SJSA1 (cell line): ENCODE results near the gene KRTAP12-4. TPM values are rescaled to one million over a fixed set of nuclear protein-coding genes. Genes with fewer than 3 reads are reported as not detected.
"Not testable (repeated sequence)": the region's sequence is repeated elsewhere in the genome, so short reads cannot be mapped to it uniquely, and the experiment has no call there.

Experiments used
- DNase-seq, 2 experiments: peaks; one replicate each; pipeline ENCODE4 v3.0.0-alpha.2; 2015 to 2020; ENCODE audit warnings: low spot score in 2 of 2, low read depth in 1 of 2
- H3K27ac ChIP-seq: fragments of 250-450 bp; sonication (Bioruptor Pico); 2 replicates; pipeline ENCODE4 v1.5.1; 2020; ENCODE audit warnings: mild to moderate bottlenecking, moderate library complexity
- H3K27me3 ChIP-seq: fragments of 250-450 bp; sonication (Bioruptor Pico); replicated peaks from 2 replicates; pipeline ENCODE4 v1.5.1; 2020; ENCODE audit warnings: mild to moderate bottlenecking, moderate library complexity
- H3K36me3 ChIP-seq: fragments of 250-450 bp; sonication (Bioruptor Pico); 2 replicates; pipeline ENCODE4 v1.5.1; 2020; ENCODE audit warnings: mild to moderate bottlenecking
- H3K4me1 ChIP-seq: fragments of 250-450 bp; sonication (Bioruptor Pico); replicated peaks from 2 replicates; pipeline ENCODE4 v1.6.1; 2021; ENCODE audit warnings: mild to moderate bottlenecking
- H3K4me3 ChIP-seq: fragments of 250-450 bp; sonication (Bioruptor Pico); 2 replicates; pipeline ENCODE4 v1.5.1; 2020; ENCODE audit warnings: mild to moderate bottlenecking
- H3K9me3 ChIP-seq: fragments of 250-450 bp; sonication (Bioruptor Pico); replicated peaks from 2 replicates; pipeline ENCODE4 v1.5.1; 2020; ENCODE audit warnings: mild to moderate bottlenecking
- total RNA-seq: library from RNA; depleted of rRNA; stranded (reverse); fragments of >200 nt; shearing (Covaris generic); gene quantifications from 2 replicates; pipeline ENCODE4 v1.2.3, GENCODE V29; 2014

KRTAP12-4 gene
- total RNA-seq, 1 experiment from 2014 or later, result not detected

GRCh38 chr21:44656868-44657267 is 2.4 kb upstream of the KRTAP12-4 start:
- no peak overlapping the region for H3K27ac ChIP-seq
- DNase-seq, result no peak
- H3K36me3 ChIP-seq, result no peaks in the 10 kb centered on the region
- H3K9me3 ChIP-seq, result 0 out of 2 replicates have a peak, but pooled peaks cover 4% of the 10 kb centered on the region
- H3K27me3 ChIP-seq, result no peaks in the 10 kb centered on the region; the same call in none of the 2 replicates
- H3K4me3 ChIP-seq, result no peak overlapping the region
- no peaks in the 10 kb centered on the region; the same call in 1 of the 2 replicates for H3K4me1 ChIP-seq

DNA sequence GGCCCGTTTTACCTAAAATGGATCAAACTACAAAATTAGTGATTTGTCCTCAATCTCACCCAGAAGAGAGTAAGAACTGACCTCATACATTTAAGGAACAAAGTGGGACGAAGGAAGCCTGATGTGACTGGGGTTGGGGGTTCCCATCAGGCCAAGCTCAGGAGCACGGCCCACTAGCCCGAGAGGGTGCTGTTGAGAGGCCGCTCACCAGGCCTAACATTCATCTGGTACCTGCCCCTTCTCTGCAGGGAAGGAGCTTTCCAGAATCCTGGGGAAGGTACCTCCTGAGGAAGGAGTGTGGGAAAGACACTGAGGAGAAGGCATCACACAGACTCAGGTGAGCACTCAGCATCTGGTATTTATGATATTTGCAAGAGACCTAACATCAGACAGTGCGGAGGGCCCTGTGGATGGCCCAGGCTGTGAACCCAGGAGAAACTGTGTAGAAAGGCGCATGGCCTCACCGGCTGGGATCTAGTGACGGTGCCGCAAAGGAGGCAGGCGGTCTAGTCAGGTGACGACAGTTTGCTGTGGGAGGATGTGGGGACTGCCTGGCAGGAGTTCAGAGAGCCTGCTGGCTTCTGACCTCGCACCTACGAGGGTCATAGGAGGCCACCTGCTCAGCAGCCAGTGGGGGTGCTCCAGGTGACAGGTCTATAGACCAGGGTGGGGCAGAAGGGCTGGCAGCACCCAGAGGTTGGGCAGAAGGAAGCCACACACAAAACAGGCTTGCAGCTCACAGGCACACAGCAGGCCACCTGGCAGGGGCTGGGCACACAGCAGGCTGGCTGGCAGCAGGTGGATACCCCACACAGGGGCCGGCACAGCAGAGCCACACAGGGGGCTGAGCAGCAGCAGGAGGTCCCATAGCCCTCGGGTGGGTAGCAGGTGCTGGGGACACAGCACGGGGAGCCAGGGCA is 543 bp downstream of the KRTAP12-4 start:
- no peaks in the 10 kb centered on the region for H3K36me3 ChIP-seq
- peaks cover 2% of the 10 kb centered on the region for H3K27me3 ChIP-seq
- no peak overlapping the region for H3K27ac ChIP-seq
- no peak overlapping the region for H3K4me3 ChIP-seq
- no peak for DNase-seq
- H3K4me1 ChIP-seq, result no peaks in the 10 kb centered on the region; the same call in 1 of the 2 replicates
- peaks cover 4% of the 10 kb centered on the region; the same call in 1 of the 2 replicates for H3K9me3 ChIP-seq

DNA sequence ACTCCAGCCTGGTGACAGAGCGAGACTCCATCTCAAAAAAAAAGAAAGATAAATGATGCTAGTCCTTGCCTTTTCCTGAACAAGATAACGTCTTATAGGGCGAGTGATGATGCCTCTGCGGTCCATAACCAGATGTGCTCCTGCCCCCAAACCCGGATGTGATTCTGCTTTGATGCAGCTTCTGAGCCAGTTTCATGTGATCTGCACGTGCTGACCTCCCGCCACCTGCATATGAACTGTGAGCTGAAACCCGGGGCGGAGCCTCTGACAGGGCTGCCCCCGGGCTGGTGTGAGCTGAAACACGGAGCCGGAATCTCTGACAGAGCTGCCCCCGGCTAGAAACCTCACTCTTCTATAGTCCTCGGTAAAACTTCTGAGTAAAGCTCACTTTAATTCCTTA is 1.3 kb downstream of the KRTAP12-4 start:
- Histone ChIP-seq H3K36me3 (no peaks in the 10 kb centered on the region), H3K27ac (no peak overlapping the region), H3K9me3 (peaks cover 4% of the 10 kb centered on the region; the same call in 1 of the 2 replicates), H3K4me3 (no peak overlapping the region), H3K27me3 (peaks cover 6% of the 10 kb centered on the region), H3K4me1 (no peaks in the 10 kb centered on the region; the same call in 1 of the 2 replicates)
- DNase-seq, result no peak

- no peaks in the 10 kb centered on the region for H3K4me1 ChIP-seq
- no peaks in the 10 kb centered on the region; the same call in 1 of the 2 replicates for H3K9me3 ChIP-seq
- no peak overlapping the region for H3K4me3 ChIP-seq
- H3K36me3 ChIP-seq, result no peaks in the 10 kb centered on the region
- no peak for DNase-seq
- H3K27me3 ChIP-seq, result peaks cover 8% of the 10 kb centered on the region; the same call in 1 of the 2 replicates
- H3K27ac ChIP-seq, result no peak overlapping the region
Observed at GRCh38 chr21:44650973-44651675, 3.3 kb downstream of the KRTAP12-4 start.

DNA sequence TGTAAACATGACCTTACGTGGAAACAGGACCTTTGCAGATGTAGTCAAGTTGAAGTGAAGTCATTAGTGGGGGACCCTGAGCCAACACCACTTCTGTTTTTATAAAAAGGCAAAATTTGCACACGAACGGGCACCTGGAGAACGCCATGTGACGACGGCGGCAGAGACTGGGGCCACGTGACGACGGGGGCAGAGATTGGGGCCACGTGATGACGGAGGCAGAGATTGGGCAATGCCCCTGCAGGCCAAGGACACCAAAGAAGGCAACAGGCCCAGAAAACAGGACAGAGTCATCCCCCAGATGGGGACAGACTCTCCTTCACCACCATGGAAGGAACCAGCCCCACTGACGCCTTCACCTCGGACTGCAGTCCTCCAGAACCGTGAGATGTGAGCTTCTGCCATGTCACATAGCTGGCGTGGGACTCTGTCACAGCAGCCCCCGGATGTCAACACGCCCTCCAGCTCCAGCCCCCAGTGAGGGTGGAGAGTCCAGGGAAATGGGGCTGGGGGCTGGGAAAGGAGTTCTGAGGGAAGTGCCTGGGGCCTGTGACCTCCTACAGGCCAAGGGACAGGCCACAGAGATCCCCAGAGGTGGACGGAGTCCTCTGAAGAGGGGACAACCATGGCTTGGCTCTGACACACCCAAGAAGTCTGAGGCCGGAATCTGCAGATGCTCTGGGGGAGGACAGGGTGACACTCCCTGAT is 4.0 kb downstream of the KRTAP12-4 start:
- Histone ChIP-seq H3K9me3 (no peaks in the 10 kb centered on the region; the same call in 1 of the 2 replicates), H3K27me3 (peaks cover 8% of the 10 kb centered on the region; the same call in 1 of the 2 replicates), H3K36me3 (no peaks in the 10 kb centered on the region), H3K4me1 (no peaks in the 10 kb centered on the region), H3K27ac (no peak overlapping the region), H3K4me3 (no peak overlapping the region)
- DNase-seq, result no peak

DNA sequence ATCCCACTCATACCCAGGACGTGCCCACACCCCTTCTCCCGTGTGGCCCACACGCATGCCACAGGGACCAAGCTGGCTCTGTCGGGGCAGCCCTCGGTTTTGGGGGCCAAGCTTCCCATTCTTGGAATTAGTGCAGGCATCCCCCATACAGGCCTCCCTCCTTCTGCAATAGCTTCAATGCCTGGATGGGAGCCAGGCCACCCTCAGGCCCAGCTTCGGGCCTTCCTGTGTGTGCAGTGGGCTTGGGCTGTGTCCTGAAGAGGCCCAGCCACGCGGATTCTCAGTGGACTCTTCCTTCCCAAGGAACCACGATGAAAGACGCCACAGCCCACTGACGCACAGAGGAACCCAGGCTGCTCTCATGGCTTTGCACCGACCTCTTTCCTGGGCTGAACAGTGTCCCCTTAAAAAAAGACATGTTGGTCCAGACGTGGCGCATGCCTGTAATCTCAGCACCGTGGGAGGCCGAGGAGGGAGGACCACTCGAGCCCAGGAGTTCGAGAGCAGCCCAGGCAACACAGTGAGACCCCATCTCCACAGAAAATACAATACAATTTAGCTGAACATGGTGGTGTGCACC is 4.8 kb downstream of the KRTAP12-4 start:
- DNase-seq, result no peak
- Histone ChIP-seq H3K4me1 (no peaks in the 10 kb centered on the region), H3K9me3 (no peaks in the 10 kb centered on the region; the same call in 1 of the 2 replicates), H3K4me3 (no peak overlapping the region), H3K27me3 (peaks cover 8% of the 10 kb centered on the region; the same call in 1 of the 2 replicates), H3K27ac (no peak overlapping the region), H3K36me3 (no peaks in the 10 kb centered on the region)

DNA sequence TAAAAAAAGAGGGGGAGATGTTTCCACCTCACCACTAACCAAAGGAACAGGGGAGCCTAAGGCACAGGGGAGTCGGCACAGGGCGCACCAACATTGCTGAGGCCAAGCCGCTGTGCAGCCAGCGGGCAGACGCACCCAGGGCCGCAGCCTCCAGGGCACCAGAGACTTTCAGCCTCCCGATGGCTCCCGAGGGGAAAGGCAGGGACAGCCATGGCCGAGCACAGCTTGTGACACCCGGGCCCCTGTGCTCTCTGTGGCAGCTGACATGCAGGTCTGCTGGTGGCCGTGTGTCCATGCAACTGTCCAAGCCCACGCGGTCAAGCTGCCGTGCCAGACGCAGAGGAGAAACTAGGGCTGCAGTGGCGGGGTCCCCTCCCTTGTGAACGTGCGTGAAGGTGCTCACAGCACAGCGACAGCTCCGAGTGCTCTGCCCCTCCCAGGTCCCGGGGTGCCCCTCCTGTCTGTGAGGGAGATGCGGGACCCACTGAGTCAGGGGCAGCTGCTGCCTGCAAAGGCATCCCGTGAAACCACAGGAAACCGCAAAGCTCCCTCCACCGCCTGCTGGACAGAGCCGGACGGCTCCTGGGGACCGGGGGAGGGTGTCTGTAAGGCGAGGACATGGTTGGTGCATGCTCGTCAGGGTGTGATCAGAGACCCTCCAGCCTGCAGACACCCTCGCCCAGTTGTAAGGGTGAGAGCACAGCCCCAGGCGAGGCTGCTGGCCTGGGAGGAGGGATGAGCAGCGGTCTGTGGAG is 5.7 kb downstream of the KRTAP12-4 start:
- H3K9me3 ChIP-seq, result no peaks in the 10 kb centered on the region; the same call in 1 of the 2 replicates

GRCh38 chr21:44647222-44647552 is 7.3 kb downstream of the KRTAP12-4 start:
- H3K36me3 ChIP-seq, result no peaks in the 10 kb centered on the region
- no peak for DNase-seq
- H3K9me3 ChIP-seq, result no peaks in the 10 kb centered on the region; the same call in 1 of the 2 replicates
- H3K27me3 ChIP-seq, result 0 out of 2 replicates have a peak, but pooled peaks cover 8% of the 10 kb centered on the region
- H3K4me1 ChIP-seq, result no peaks in the 10 kb centered on the region
- no peak overlapping the region for H3K27ac ChIP-seq
- no peak overlapping the region for H3K4me3 ChIP-seq

More for the DNA sequence above, 5.7 kb downstream of the KRTAP12-4 start:
- H3K27ac ChIP-seq, result no peak overlapping the region
- no peaks in the 10 kb centered on the region for H3K36me3 ChIP-seq
- no peaks in the 10 kb centered on the region for H3K4me1 ChIP-seq
- DNase-seq, result no peak
- peaks cover 8% of the 10 kb centered on the region; the same call in 1 of the 2 replicates for H3K27me3 ChIP-seq
- H3K4me3 ChIP-seq, result no peak overlapping the region

DNA sequence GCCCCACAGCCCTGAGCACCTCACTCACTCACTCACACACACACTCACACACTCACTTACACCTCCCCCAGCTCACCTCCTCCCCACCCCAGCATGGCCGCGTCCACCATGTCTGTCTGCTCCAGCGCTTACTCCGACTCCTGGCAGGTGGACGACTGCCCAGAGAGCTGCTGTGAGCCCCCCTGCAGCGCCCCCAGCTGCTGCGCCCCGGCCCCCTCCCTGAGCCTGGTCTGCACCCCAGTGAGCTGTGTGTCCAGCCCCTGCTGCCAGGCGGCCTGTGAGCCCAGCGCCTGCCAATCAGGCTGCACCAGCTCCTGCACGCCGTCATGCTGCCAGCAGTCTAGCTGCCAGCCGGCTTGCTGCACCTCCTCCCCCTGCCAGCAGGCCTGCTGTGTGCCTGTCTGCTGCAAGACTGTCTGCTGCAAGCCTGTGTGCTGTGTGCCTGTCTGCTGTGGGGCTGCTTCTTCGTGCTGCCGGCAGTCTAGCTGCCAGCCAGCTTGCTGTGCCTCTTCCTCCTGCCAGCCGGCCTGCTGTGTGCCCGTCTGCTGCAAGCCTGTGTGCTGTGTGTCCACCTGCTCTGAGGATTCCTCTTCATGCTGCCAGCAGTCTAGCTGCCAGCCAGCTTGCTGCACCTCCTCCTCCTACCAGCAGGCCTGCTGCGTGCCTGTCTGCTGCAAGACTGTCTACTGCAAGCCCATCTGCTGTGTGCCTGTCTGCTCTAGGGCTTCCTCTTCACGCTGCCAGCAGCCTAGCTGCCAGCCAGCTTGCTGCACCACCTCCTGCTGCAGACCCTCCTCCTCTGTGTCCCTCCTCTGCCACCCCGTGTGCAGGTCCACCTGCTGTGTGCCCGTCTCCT is 7.9 kb downstream of the KRTAP12-4 start, which contains the start of gene KRTAP10-11:
KRTAP10-11 (plus strand) TSS at position 49 of the 856 bp plus-strand sequence; CDS start at position 94, 45 bp downstream.
- not testable (repeated sequence) for H3K4me3 ChIP-seq, H3K27ac ChIP-seq, H3K4me1 ChIP-seq, H3K27me3 ChIP-seq, H3K36me3 ChIP-seq, H3K9me3 ChIP-seq, DNase-seq

GRCh38 chr21:44644878-44645277 is 9.6 kb downstream of the KRTAP12-4 start:
- Histone ChIP-seq H3K27ac (no peak overlapping the region), H3K4me3 (no peak overlapping the region), H3K9me3 (no peaks in the 10 kb centered on the region; the same call in 1 of the 2 replicates), H3K36me3 (no peaks in the 10 kb centered on the region), H3K27me3 (0 out of 2 replicates have a peak, but pooled peaks cover 8% of the 10 kb centered on the region), H3K4me1 (no peaks in the 10 kb centered on the region)
- no peak for DNase-seq

DNA sequence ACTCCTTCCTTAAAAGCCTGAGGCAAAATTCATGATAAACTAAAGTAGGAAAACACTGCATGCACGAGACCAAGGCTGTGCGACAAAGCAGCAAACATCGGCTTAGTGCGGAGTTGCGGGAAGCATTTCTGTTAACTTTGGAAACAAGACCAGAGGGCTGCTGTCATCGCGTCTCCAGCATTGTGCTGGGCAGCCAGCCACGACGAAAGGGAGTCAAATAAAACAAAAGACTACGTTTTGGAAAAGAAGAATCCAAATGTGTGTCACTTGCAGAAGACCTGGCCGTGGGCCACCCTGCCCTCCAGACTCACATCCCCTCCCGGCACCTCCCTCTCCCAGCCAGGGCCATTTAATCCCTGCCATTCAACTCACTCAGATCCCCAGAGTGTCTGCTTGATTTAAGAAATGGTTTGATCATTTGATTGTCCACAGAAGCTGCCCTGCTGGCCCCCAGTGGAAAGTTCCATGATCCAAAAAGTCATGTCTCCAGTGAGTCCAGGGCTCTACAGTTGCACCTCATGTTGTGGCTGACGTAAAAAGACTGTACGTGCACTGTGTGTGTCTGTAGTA is 10.6 kb downstream of the KRTAP12-4 start:
- 0 out of 2 replicates have a peak, but pooled peaks cover 5% of the 10 kb centered on the region for H3K27me3 ChIP-seq
- no peaks in the 10 kb centered on the region for H3K36me3 ChIP-seq
- no peak overlapping the region for H3K4me3 ChIP-seq
- DNase-seq, result no peak
- H3K4me1 ChIP-seq, result no peaks in the 10 kb centered on the region
- H3K27ac ChIP-seq, result no peak overlapping the region
- H3K9me3 ChIP-seq, result no peaks in the 10 kb centered on the region
